HepG2 (cell line): Measurements from ENCODE around the gene PPFIA2. TPM values are rescaled to one million over a fixed set of nuclear protein-coding genes. Genes with fewer than 3 reads are reported as not detected.

Source experiments
- ATAC-seq: fragments of 200-7000 bp; cut with Tn5 transposase; 3 replicates; pipeline ENCODE4 v1.9.1; 2020; ENCODE audit warnings: mild to moderate bottlenecking, moderate library complexity
- BruUV-seq: library from RNA; stranded (reverse); fragments of 400-500 nt; replicated peaks from 2 replicates; lab custom pipeline; 2021; lab: Mats Ljungman, UMichigan
- CTCF ChIA-PET: fragments of 300-600 bp; formaldehyde crosslinking; extraction: SDS; loops from one replicate; lab custom pipeline; 2021; ENCODE audit warnings: low total read pairs, inconsistent platforms, low intra/inter-chr PET ratio; lab: Yijun Ruan, JAX
- POLR2A ChIA-PET: fragments of 350-600 bp; sonication (Branson Sonifier 250); formaldehyde crosslinking; loops from one replicate; lab custom pipeline; 2020; ENCODE audit warnings: antibody characterized with exemption, inconsistent platforms; lab: Yijun Ruan, JAX
- DNase-seq: peaks from one replicate; pipeline ENCODE4 v3.0.0-alpha.2; 2015; ENCODE audit warnings: low spot score
- FAIRE-seq: peaks from 3 replicates; lab custom pipeline; 2011; peaks lifted over from hg19 to GRCh38; lab: Jason Lieb, UNC
- H2AFZ ChIP-seq: one replicate; pipeline ENCODE4 v1.6.1; 2011; ENCODE audit warnings: low read length, inconsistent platforms
- H3K27ac ChIP-seq: fragments of 300-600 bp; 3 replicates; pipeline ENCODE4 v1.8.0; 2011; ENCODE audit warnings: mixed run types, mild to moderate bottlenecking, mixed read lengths, low read length, inconsistent platforms; ENCODE audit not compliant: insufficient read depth; ENCODE audit errors: extremely low read length
- H3K27me3 ChIP-seq, 2 experiments: fragments of 200-600 bp in 1 of 2; 2 replicates in 1 of 2; 3 replicates in 1 of 2; pipeline versions ENCODE4 v1.6.0 to v1.8.0; 2011; ENCODE audit warnings: low read length in 2 of 2, mild to moderate bottlenecking in 2 of 2, moderate library complexity in 2 of 2, inconsistent platforms in 1 of 2; ENCODE audit not compliant: insufficient read depth in 2 of 2, control insufficient read depth in 1 of 2
- H3K36me3 ChIP-seq, 2 experiments: fragments of 200-600 bp in 1 of 2; replicated peaks in 1 of 2; 2 replicates in 1 of 2; 3 replicates in 1 of 2; pipeline versions ENCODE4 v1.5.1 to v1.8.0; 2011; ENCODE audit warnings: low read length in 2 of 2, inconsistent platforms in 1 of 2; ENCODE audit not compliant: insufficient read depth in 2 of 2, control insufficient read depth in 1 of 2
- H3K4me1 ChIP-seq: 2 replicates; pipeline ENCODE4 v1.5.1; 2012; ENCODE audit warnings: low read length, inconsistent platforms; ENCODE audit not compliant: insufficient read depth
- H3K4me2 ChIP-seq: 2 replicates; pipeline ENCODE4 v1.6.0; 2011; ENCODE audit warnings: low read depth, low read length, inconsistent platforms
- H3K4me3 ChIP-seq, 3 experiments: fragments of 200-600 bp in 1 of 3; sonication (generic), shearing (Covaris generic) in 1 of 3; replicated peaks in 1 of 3; 2 replicates each; pipeline ENCODE4 v1.5.1; 2011 to 2016; ENCODE audit warnings: low read length in 3 of 3, inconsistent platforms in 2 of 3, low read depth in 2 of 3, mild to moderate bottlenecking in 2 of 3, control low read depth in 1 of 3, mixed read lengths in 1 of 3; ENCODE audit not compliant: insufficient read depth in 1 of 3
- H3K79me2 ChIP-seq: one replicate; pipeline ENCODE4 v1.6.1; 2011; ENCODE audit warnings: low read length, inconsistent platforms; ENCODE audit not compliant: insufficient read depth
- H3K9ac ChIP-seq: 2 replicates; pipeline ENCODE4 v1.6.0; 2011; ENCODE audit warnings: mild to moderate bottlenecking, low read depth, low read length, inconsistent platforms; ENCODE audit not compliant: insufficient read depth
- H3K9me3 ChIP-seq: 2 replicates; pipeline ENCODE4 v1.5.1; 2012; ENCODE audit warnings: mild to moderate bottlenecking, low read length
- H4K20me1 ChIP-seq: 2 replicates; pipeline ENCODE4 v1.6.0; 2011; ENCODE audit warnings: inconsistent platforms, mild to moderate bottlenecking, low read length, moderate library complexity; ENCODE audit not compliant: insufficient read depth
- ETV6 ChIP-seq: sonication (generic); formaldehyde crosslinking; conservative IDR thresholded peaks from 2 replicates; pipeline ENCODE4 v1.4.0; 2020; ENCODE audit warnings: missing genetic modification reagents
- MIER2 ChIP-seq: IDR thresholded peaks from 2 replicates; pipeline ENCODE4 v1.6.1; 2016; ENCODE audit warnings: missing biosample characterization, missing genetic modification reagents
- NR3C1 ChIP-seq: sonication (generic); formaldehyde crosslinking; IDR thresholded peaks from 2 replicates; pipeline ENCODE4 v1.4.0; 2020; ENCODE audit warnings: missing genetic modification reagents
- PAWR ChIP-seq: sonication (generic); formaldehyde crosslinking; IDR thresholded peaks from 2 replicates; pipeline ENCODE4 v1.4.0; 2020; ENCODE audit warnings: missing genetic modification reagents, mild to moderate bottlenecking, borderline replicate concordance
- POLR2AphosphoS5 ChIP-seq: IDR thresholded peaks from 2 replicates; pipeline ENCODE4 v1.6.1; 2012; ENCODE audit warnings: low read depth, low read length
- SNRNP70 ChIP-seq: fragments of 200-400 bp; formaldehyde crosslinking; IDR thresholded peaks from 2 replicates; pipeline ENCODE4 v1.6.1; 2017; ENCODE audit warnings: mild to moderate bottlenecking, low read depth, low read length, moderate library complexity
- XRCC5 ChIP-seq: fragments of 200-400 bp; formaldehyde crosslinking; optimal IDR thresholded peaks from 2 replicates; pipeline ENCODE3; 2017; ENCODE audit warnings: mild to moderate bottlenecking, low read length
- ZNF180 ChIP-seq: sonication (generic); formaldehyde crosslinking; IDR thresholded peaks from 2 replicates; pipeline ENCODE4 v1.4.0; 2020; ENCODE audit warnings: low read depth, missing genetic modification reagents, borderline replicate concordance
- WGBS: methylation state at CpG from one replicate; pipeline ENCODE4 v1.1.6; 2017; ENCODE audit warnings: low lambda C conversion rate; 5-methylcytosine and 5-hydroxymethylcytosine counted together
- in situ Hi-C: cut with HindIII; loops from 2 replicates; pipeline ENCODE4 v1.10.0; 2017; ENCODE audit warnings: low pct_unique_long_range_greater_than_20kb; ENCODE audit not compliant: extremely low pct_ligation_motif_present
- intact Hi-C: fragments of 100-400 bp; cut with micrococcal nuclease; formaldehyde crosslinking; loops from one replicate; pipeline ENCODE4 v1.10.0; 2022; ENCODE audit not compliant: unreplicated experiment
- polyA plus RNA-seq, 8 experiments: library from polyadenylated mRNA; depleted of rRNA in 3 of 8; stranded (reverse) in 7 of 8; unstranded in 1 of 8; fragments of >200 nt; fragmentation: Illumina TruSeq in 4 of 8; extraction: Trizol in 4 of 8; gene quantifications; 2 replicates each; pipeline versions ENCODE4 v1.2.1 to v1.2.3, GENCODE V29; 2011 to 2016; ENCODE audit warnings: low read depth in 4 of 8, missing spikeins in 1 of 8, mixed read lengths in 1 of 8; ENCODE audit not compliant: insufficient read depth in 1 of 8
- total RNA-seq, 5 experiments: library from RNA; depleted of rRNA; stranded (reverse); fragments of >200 nt; fragmentation: Illumina TruSeq; extraction: Trizol; gene quantifications; 2 replicates each; pipeline ENCODE4 v1.2.3, GENCODE V29; 2016; ENCODE audit warnings: low read depth in 1 of 5
- TF ChIP-seq, protein P1 (sequence below): sonication (generic); formaldehyde crosslinking; IDR thresholded peaks from 2 replicates; pipeline ENCODE4 v1.5.0; 2020; ENCODE audit warnings: mild to moderate bottlenecking, missing genetic modification reagents
- TF ChIP-seq, protein P2 (sequence below): sonication (generic); formaldehyde crosslinking; IDR thresholded peaks from 2 replicates; pipeline ENCODE4 v1.5.0; 2020; ENCODE audit warnings: mild to moderate bottlenecking, missing genetic modification reagents

PPFIA2 gene
- total and polyA plus RNA-seq, 2 of the 13 experiments (the other 11 are each of a cell fraction or from before 2014, with no cell fraction given): 0.05 TPM; not detected in 1

DNA sequence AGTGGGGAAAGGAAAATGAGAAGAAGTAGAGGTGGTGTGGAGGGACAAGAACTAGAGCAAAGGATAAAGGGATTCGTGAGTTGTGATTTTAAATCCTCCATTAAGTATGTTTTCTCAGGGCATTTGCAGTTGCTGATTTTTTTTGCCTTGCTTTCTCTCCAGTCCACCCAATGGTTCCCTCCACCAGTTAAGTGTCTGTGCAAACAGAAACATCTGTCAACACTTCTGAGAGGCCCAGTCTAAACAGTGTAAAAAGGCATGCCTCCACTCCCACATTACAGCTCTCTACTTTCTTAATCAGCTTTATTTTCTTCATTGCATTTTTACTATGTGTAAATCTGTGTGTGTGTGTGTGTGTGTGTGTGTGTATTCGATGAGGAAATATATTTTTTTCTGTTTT, 141.2 kb downstream of the PPFIA2 start:
- Histone ChIP-seq H3K4me1 (no peaks in the 10 kb centered on the region), H3K27ac (no peak overlapping the region), H3K36me3 (no peaks in the 10 kb centered on the region), H3K9me3 (no peaks in the 10 kb centered on the region), H4K20me1 (no peaks in the 10 kb centered on the region), H3K4me2 (no peak overlapping the region), H3K9ac (no peak overlapping the region), H3K27me3 (no peaks in the 10 kb centered on the region), H2AFZ (no peak overlapping the region), H3K4me3 (no peak overlapping the region), H3K79me2 (no peaks in the 10 kb centered on the region)
- FAIRE-seq: no peak
- 0% methylated on average over 2 of the region's 2 CpGs for whole genome bisulfite sequencing
- POLR2A ChIA-PET: no interaction called here
- no peak for DNase-seq
- BruUV-seq: no TSS peak
- TF ChIP-seq NR3C1 (CRISPR knock-in tag): no peak
- no peak for TF ChIP-seq XRCC5
- TF ChIP-seq, protein P1, sequence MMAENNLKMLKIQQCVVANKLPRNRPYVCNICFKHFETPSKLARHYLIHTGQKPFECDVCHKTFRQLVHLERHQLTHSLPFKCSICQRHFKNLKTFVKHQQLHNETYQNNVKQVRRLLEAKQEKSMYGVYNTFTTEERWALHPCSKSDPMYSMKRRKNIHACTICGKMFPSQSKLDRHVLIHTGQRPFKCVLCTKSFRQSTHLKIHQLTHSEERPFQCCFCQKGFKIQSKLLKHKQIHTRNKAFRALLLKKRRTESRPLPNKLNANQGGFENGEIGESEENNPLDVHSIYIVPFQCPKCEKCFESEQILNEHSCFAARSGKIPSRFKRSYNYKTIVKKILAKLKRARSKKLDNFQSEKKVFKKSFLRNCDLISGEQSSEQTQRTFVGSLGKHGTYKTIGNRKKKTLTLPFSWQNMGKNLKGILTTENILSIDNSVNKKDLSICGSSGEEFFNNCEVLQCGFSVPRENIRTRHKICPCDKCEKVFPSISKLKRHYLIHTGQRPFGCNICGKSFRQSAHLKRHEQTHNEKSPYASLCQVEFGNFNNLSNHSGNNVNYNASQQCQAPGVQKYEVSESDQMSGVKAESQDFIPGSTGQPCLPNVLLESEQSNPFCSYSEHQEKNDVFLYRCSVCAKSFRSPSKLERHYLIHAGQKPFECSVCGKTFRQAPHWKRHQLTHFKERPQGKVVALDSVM (CRISPR knock-in tag): no peak
- no peak for TF ChIP-seq ZNF180 (CRISPR knock-in tag)
- in situ Hi-C loops: no loop called here
- intact Hi-C loops: no loop called here
- CTCF ChIA-PET: no interaction called here
- ATAC-seq: no peak

DNA sequence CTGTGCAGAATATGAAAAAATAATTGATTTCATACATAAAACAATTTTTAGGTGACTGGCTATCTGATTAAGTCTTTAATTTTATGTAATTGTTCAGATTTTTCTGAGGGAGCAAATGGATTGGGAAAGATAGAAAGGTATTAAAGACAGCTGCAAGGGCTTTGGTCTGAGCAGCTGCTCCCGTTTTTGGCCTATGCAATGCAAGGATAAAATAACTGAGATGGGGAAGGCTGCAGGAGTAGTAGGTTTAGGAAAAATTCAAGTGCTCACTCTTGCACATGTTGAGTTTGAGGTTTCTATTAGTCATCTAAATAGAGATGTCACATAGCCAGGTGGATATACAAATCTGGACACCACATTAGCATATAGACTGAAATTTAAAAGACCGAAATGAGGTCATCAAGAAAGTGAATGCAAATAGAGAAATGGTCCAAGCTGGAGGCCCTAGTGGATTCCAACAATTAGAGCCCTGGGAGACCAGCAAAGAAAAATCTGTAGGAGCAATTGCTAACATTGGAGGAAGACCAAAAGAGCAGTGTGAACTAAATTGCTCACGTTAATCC, 144.0 kb downstream of the PPFIA2 start:
- 3% methylated on average over 3 of the region's 3 CpGs for WGBS
- no peak overlapping the region for H3K9ac ChIP-seq
- H3K4me3 ChIP-seq: no peak overlapping the region
- H3K4me2 ChIP-seq: no peak overlapping the region
- no peaks in the 10 kb centered on the region for H3K79me2 ChIP-seq
- DNase-seq (no peak), ATAC-seq (no peak), FAIRE-seq (no peak)
- no peaks in the 10 kb centered on the region for H3K27me3 ChIP-seq
- H3K4me1 ChIP-seq: 0 out of 2 replicates have a peak, but pooled peaks cover 5% of the 10 kb centered on the region
- H3K9me3 ChIP-seq: no peaks in the 10 kb centered on the region
- H4K20me1 ChIP-seq: no peaks in the 10 kb centered on the region
- TF ChIP-seq POLR2AphosphoS5 (no peak), MIER2 (CRISPR knock-in tag) (no peak), PAWR (CRISPR knock-in tag) (no peak), SNRNP70 (no peak), ETV6 (CRISPR knock-in tag) (no peak)
- TF ChIP-seq, protein P2, sequence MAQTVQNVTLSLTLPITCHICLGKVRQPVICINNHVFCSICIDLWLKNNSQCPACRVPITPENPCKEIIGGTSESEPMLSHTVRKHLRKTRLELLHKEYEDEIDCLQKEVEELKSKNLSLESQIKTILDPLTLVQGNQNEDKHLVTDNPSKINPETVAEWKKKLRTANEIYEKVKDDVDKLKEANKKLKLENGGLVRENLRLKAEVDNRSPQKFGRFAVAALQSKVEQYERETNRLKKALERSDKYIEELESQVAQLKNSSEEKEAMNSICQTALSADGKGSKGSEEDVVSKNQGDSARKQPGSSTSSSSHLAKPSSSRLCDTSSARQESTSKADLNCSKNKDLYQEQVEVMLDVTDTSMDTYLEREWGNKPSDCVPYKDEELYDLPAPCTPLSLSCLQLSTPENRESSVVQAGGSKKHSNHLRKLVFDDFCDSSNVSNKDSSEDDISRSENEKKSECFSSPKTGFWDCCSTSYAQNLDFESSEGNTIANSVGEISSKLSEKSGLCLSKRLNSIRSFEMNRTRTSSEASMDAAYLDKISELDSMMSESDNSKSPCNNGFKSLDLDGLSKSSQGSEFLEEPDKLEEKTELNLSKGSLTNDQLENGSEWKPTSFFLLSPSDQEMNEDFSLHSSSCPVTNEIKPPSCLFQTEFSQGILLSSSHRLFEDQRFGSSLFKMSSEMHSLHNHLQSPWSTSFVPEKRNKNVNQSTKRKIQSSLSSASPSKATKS: no peak
- CTCF ChIA-PET: no interaction called here
- POLR2A ChIA-PET: no interaction called here
- H2AFZ ChIP-seq: no peak overlapping the region
- intact Hi-C loops (no loop called here), in situ Hi-C loops (no loop called here)
- H3K36me3 ChIP-seq: no peaks in the 10 kb centered on the region
- BruUV-seq: no TSS peak
- H3K27ac ChIP-seq: no peak overlapping the region
